ENCODE results near the gene SHANK3.

DNA sequence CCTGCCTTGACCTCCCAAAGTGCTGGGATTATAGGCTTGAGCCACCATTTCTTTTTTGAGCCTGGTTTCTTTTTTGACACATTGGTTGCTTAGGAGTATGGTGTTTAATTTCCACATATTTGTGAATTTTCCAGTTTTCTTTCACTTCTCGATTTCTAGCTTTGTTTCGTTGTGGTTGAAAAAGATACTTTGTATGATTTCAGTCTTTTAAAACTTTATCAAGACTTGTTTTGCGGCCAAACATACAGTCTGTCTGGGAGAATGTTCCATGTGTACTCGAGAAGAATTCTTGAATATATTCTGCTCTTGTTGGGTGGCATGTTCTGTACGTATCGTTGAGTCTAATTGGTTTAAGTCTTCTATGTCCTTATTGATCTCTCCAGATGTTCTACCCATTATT is 20.8 kb downstream of the SHANK3 start:
- TF ChIP-seq, protein P1, sequence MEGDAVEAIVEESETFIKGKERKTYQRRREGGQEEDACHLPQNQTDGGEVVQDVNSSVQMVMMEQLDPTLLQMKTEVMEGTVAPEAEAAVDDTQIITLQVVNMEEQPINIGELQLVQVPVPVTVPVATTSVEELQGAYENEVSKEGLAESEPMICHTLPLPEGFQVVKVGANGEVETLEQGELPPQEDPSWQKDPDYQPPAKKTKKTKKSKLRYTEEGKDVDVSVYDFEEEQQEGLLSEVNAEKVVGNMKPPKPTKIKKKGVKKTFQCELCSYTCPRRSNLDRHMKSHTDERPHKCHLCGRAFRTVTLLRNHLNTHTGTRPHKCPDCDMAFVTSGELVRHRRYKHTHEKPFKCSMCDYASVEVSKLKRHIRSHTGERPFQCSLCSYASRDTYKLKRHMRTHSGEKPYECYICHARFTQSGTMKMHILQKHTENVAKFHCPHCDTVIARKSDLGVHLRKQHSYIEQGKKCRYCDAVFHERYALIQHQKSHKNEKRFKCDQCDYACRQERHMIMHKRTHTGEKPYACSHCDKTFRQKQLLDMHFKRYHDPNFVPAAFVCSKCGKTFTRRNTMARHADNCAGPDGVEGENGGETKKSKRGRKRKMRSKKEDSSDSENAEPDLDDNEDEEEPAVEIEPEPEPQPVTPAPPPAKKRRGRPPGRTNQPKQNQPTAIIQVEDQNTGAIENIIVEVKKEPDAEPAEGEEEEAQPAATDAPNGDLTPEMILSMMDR (IDR thresholded peaks at IDR 0.05; ENCODE audit: insufficient read depth, low read length, poor library complexity, severe bottlenecking), result no peak
- no peak for TF ChIP-seq EZH2phosphoT487 (conservative IDR thresholded peaks at IDR 0.05; ENCODE audit: low read length)

Measured in SU-DHL-6 (cell line).